Activated CD4-positive, alpha-beta T cell treated with anti-CD3 and anti-CD28 coated beads for 36 hours (primary cell): Measurements from ENCODE around the gene PEX13. TPM values are rescaled to one million over a fixed set of nuclear protein-coding genes. Genes with fewer than 3 reads are reported as not detected.
"Not testable (repeated sequence)": the region's sequence is repeated elsewhere in the genome, so short reads cannot be mapped to it uniquely, and the experiment has no call there.

Experiments used
- ATAC-seq: fragments of 200-7000 bp; cut with Tn5 transposase; one replicate; pipeline ENCODE4 v1.10.0; 2021; ENCODE audit warnings: mild to moderate bottlenecking, moderate library complexity
- CTCF ChIA-PET: fragments of 350-600 bp; sonication (Branson Sonifier 250); formaldehyde crosslinking; loops from one replicate; lab custom pipeline; 2021; ENCODE audit warnings: antibody characterized with exemption; lab: Charles Lee
- POLR2A ChIA-PET: fragments of 350-600 bp; sonication (Branson Sonifier 250); formaldehyde crosslinking; loops from one replicate; lab custom pipeline; 2021; ENCODE audit warnings: antibody characterized with exemption, inconsistent platforms; lab: Charles Lee
- DNase-seq: peaks from one replicate; pipeline ENCODE4 v3.0.0-alpha.2; 2020
- H3K27ac Mint-ChIP-seq: one replicate; pipeline ENCODE4 v1.8.0; 2021; ENCODE audit warnings: mixed read lengths
- H3K27me3 Mint-ChIP-seq: one replicate; pipeline ENCODE4 v1.8.0; 2021; ENCODE audit warnings: mixed read lengths
- H3K36me3 Mint-ChIP-seq: one replicate; pipeline ENCODE4 v1.8.0; 2021; ENCODE audit warnings: low read depth, mixed read lengths
- H3K4me1 Mint-ChIP-seq: one replicate; pipeline ENCODE4 v1.8.0; 2021; ENCODE audit warnings: mixed read lengths
- H3K4me3 Mint-ChIP-seq: one replicate; pipeline ENCODE4 v1.8.0; 2021; ENCODE audit warnings: mild to moderate bottlenecking, moderate library complexity, mixed read lengths
- H3K9me3 Mint-ChIP-seq: one replicate; pipeline ENCODE4 v1.8.0; 2021; ENCODE audit warnings: low read depth, mixed read lengths
- intact Hi-C, 2 experiments: fragments of 100-400 bp; cut with DNase I in 1 of 2; cut with micrococcal nuclease in 1 of 2; formaldehyde crosslinking; loops; one replicate each; pipeline versions ENCODE4 v1.14.2 to v1.15.1; 2022 to 2024; cut with DNase I, micrococcal nuclease
- total RNA-seq, 2 experiments: library from RNA; stranded (reverse); gene quantifications; one replicate each; pipeline ENCODE4 v1.2.3, GENCODE V29; 2021

Gene PEX13
- total RNA-seq, 2 experiments from 2014 or later = 14.4 to 19.9 TPM

- CTCF ChIA-PET, DNase-seq, ATAC-seq: not testable (repeated sequence)
Observed at GRCh38 chr2:60982066-60982465, 35.5 kb upstream of the PEX13 start.

GRCh38 chr2:60984720-60985119 lies 32.8 kb upstream of the PEX13 start:
- no peak overlapping the region for H3K4me3 Mint-ChIP-seq
- no peaks in the 10 kb centered on the region for H3K36me3 Mint-ChIP-seq
- H3K4me1 Mint-ChIP-seq = peaks cover 5% of the 10 kb centered on the region
- intact Hi-C loops = no loop called here
- ChIA-PET POLR2A (no interaction called here), CTCF (no interaction called here)
- no peak overlapping the region for H3K27ac Mint-ChIP-seq
- H3K9me3 Mint-ChIP-seq = no peaks in the 10 kb centered on the region
- DNase-seq (no peak), ATAC-seq (no peak)
- H3K27me3 Mint-ChIP-seq = no peaks in the 10 kb centered on the region

More at GRCh38 chr2:60982066-60982465, 35.5 kb upstream of the PEX13 start:
- H3K4me3 Mint-ChIP-seq, H3K27ac Mint-ChIP-seq, intact Hi-C loops, POLR2A ChIA-PET, H3K27me3 Mint-ChIP-seq, H3K36me3 Mint-ChIP-seq, H3K9me3 Mint-ChIP-seq: not testable (repeated sequence)
- peaks cover 23% of the 10 kb centered on the region for H3K4me1 Mint-ChIP-seq

GRCh38 chr2:60987041-60987440 lies 30.5 kb upstream of the PEX13 start:
- Mint-ChIP-seq H3K9me3 (peaks cover 5% of the 10 kb centered on the region), H3K27me3 (no peaks in the 10 kb centered on the region), H3K36me3 (peaks cover 7% of the 10 kb centered on the region), H3K4me1 (no peaks in the 10 kb centered on the region), H3K27ac (no peak overlapping the region), H3K4me3 (no peak overlapping the region)
- intact Hi-C loops = no loop called here
- no peak for ATAC-seq
- POLR2A ChIA-PET = no interaction called here
- no peak for DNase-seq
- CTCF ChIA-PET = interaction anchor here (0.5 to 2.1 kb wide), 5 partner anchors 11 to 857 kb away, joined by 3 to 10 read pairs (median 4); no protein-coding TSS in a partner anchor

- H3K27me3 Mint-ChIP-seq, POLR2A ChIA-PET: not testable (repeated sequence)
Observed at GRCh38 chr2:60987656-60988055, 29.9 kb upstream of the PEX13 start.

GRCh38 chr2:60989259-60989658 lies 28.3 kb upstream of the PEX13 start:
- H3K9me3 Mint-ChIP-seq = peaks cover 5% of the 10 kb centered on the region
- intact Hi-C loops = no loop called here
- POLR2A ChIA-PET = no interaction called here
- no peak overlapping the region for H3K4me3 Mint-ChIP-seq
- no peaks in the 10 kb centered on the region for H3K27me3 Mint-ChIP-seq
- DNase-seq (no peak), ATAC-seq (no peak)
- H3K36me3 Mint-ChIP-seq = peaks cover 9% of the 10 kb centered on the region
- peaks cover 8% of the 10 kb centered on the region for H3K4me1 Mint-ChIP-seq
- H3K27ac Mint-ChIP-seq = no peak overlapping the region
- CTCF ChIA-PET = interaction anchor here (0.6 to 2.7 kb wide), 3 partner anchors 10 to 29 kb away, joined by 3 to 13 read pairs (median 4); no protein-coding TSS in a partner anchor

More at GRCh38 chr2:60987656-60988055, 29.9 kb upstream of the PEX13 start:
- ATAC-seq, H3K4me3 Mint-ChIP-seq, H3K9me3 Mint-ChIP-seq, H3K27ac Mint-ChIP-seq, H3K4me1 Mint-ChIP-seq, intact Hi-C loops, DNase-seq, H3K36me3 Mint-ChIP-seq: not testable (repeated sequence)
- CTCF ChIA-PET = interaction anchor here (0.7 to 1.0 kb wide), 2 partner anchors 11 to 41 kb away, joined by 3 read pairs; no protein-coding TSS in a partner anchor

- Mint-ChIP-seq H3K36me3 (peaks cover 9% of the 10 kb centered on the region), H3K4me3 (no peak overlapping the region), H3K4me1 (peaks cover 8% of the 10 kb centered on the region), H3K9me3 (peaks cover 5% of the 10 kb centered on the region), H3K27me3 (no peaks in the 10 kb centered on the region), H3K27ac (no peak overlapping the region)
- intact Hi-C loops = no loop called here
- DNase-seq (no peak), ATAC-seq (no peak)
- POLR2A ChIA-PET = no interaction called here
- CTCF ChIA-PET = interaction anchor here (0.9 to 2.7 kb wide), 3 partner anchors 8 to 187 kb away, joined by 3 to 13 read pairs (median 3); no protein-coding TSS in a partner anchor
Observed at GRCh38 chr2:60991644-60992043, 25.9 kb upstream of the PEX13 start.

GRCh38 chr2:60992985-60993392 lies 24.5 kb upstream of the PEX13 start:
- Mint-ChIP-seq H3K36me3 (peaks cover 9% of the 10 kb centered on the region), H3K27me3 (no peaks in the 10 kb centered on the region), H3K4me1 (peaks cover 8% of the 10 kb centered on the region), H3K27ac (peak overlapping the region; percentile 40), H3K9me3 (peaks cover 5% of the 10 kb centered on the region), H3K4me3 (no peak overlapping the region)
- intact Hi-C loops = no loop called here
- ChIA-PET CTCF (interaction anchor here (1.0 to 1.2 kb wide), 4 partner anchors 25 to 287 kb away, joined by 3 to 4 read pairs (median 3); no protein-coding TSS in a partner anchor), POLR2A (no interaction called here)
- DNase-seq (no peak), ATAC-seq (peak; percentile 88)

GRCh38 chr2:60994131-60994530 lies 23.4 kb upstream of the PEX13 start:
- POLR2A ChIA-PET = no interaction called here
- intact Hi-C loops = no loop called here
- Mint-ChIP-seq H3K27me3 (no peaks in the 10 kb centered on the region), H3K4me3 (no peak overlapping the region), H3K4me1 (peaks cover 8% of the 10 kb centered on the region), H3K36me3 (peaks cover 9% of the 10 kb centered on the region), H3K9me3 (peaks cover 5% of the 10 kb centered on the region), H3K27ac (no peak overlapping the region)
- ATAC-seq (no peak), DNase-seq (no peak)
- CTCF ChIA-PET = no interaction called here

GRCh38 chr2:60998628-60999545 lies 18.6 kb upstream of the PEX13 start:
- Mint-ChIP-seq H3K9me3 (no peaks in the 10 kb centered on the region), H3K27me3 (no peaks in the 10 kb centered on the region), H3K36me3 (no peaks in the 10 kb centered on the region), H3K4me1 (no peaks in the 10 kb centered on the region), H3K27ac (no peak overlapping the region), H3K4me3 (no peak overlapping the region)
- ChIA-PET CTCF (interaction anchor here (0.5 to 6.7 kb wide), 54 partner anchors 8 to 417 kb away, joined by 3 to 115 read pairs (median 4); partner anchors contain the start of genes PAPOLG and REL), POLR2A (interaction anchor here (0.9 to 1.0 kb wide), 3 partner anchors 100 to 292 kb away, joined by 3 to 7 read pairs (median 6); no protein-coding TSS in a partner anchor)
- ATAC-seq (peak; percentile 77), DNase-seq (no peak)
- intact Hi-C loops = loop anchor here (1.0 to 2.0 kb wide), 4 partner anchors 194 to 438 kb away; no protein-coding TSS in a partner anchor

GRCh38 chr2:61005736-61006135 lies 11.8 kb upstream of the PEX13 start:
- peaks cover 2% of the 10 kb centered on the region for H3K36me3 Mint-ChIP-seq
- H3K27me3 Mint-ChIP-seq = no peaks in the 10 kb centered on the region
- DNase-seq (no peak), ATAC-seq (no peak)
- ChIA-PET POLR2A (no interaction called here), CTCF (interaction anchor here (0.8 to 2.1 kb wide), 8 partner anchors 12 to 331 kb away, joined by 3 to 11 read pairs (median 3); partner anchors contain the start of genes PEX13 and PUS10)
- H3K4me3 Mint-ChIP-seq = no peak overlapping the region
- intact Hi-C loops = no loop called here
- H3K9me3 Mint-ChIP-seq = no peaks in the 10 kb centered on the region
- H3K4me1 Mint-ChIP-seq = no peaks in the 10 kb centered on the region
- no peak overlapping the region for H3K27ac Mint-ChIP-seq

GRCh38 chr2:61006486-61007105 lies 10.9 kb upstream of the PEX13 start:
- H3K27me3 Mint-ChIP-seq = no peaks in the 10 kb centered on the region
- ATAC-seq (no peak), DNase-seq (no peak)
- H3K27ac Mint-ChIP-seq = no peak overlapping the region
- CTCF ChIA-PET = interaction anchor here (1.0 to 2.1 kb wide), 6 partner anchors 9 to 332 kb away, joined by 3 to 11 read pairs (median 6); no protein-coding TSS in a partner anchor
- intact Hi-C loops = no loop called here
- H3K36me3 Mint-ChIP-seq = peaks cover 2% of the 10 kb centered on the region
- H3K9me3 Mint-ChIP-seq = no peaks in the 10 kb centered on the region
- POLR2A ChIA-PET = no interaction called here
- H3K4me3 Mint-ChIP-seq = no peak overlapping the region
- peaks cover under 1% of the 10 kb centered on the region for H3K4me1 Mint-ChIP-seq
